Ovary (tissue), 3 donors: ENCODE data around the gene CAPN1.

Experiments used
- CTCF ChIP-seq, 3 donors: fragments of 450-650 bp in 2 of 3; fragments of 200-600 bp in 1 of 3; IDR thresholded peaks; one replicate each; pipeline versions ENCODE4 v1.5.1 to v1.8.0; 2016 to 2022; ENCODE audit warnings: antibody characterized with exemption in 3 of 3, mild to moderate bottlenecking in 1 of 3
- EP300 ChIP-seq: sonication (generic); formaldehyde crosslinking; IDR thresholded peaks from one replicate; pipeline ENCODE4 v1.6.1; 2017; ENCODE audit warnings: antibody characterized with exemption
- POLR2A ChIP-seq: fragments of 450-650 bp; IDR thresholded peaks from one replicate; pipeline ENCODE4 v1.6.1; 2017; ENCODE audit warnings: antibody characterized with exemption, mild to moderate bottlenecking, moderate library complexity
- donor health status: DM: no; HTN: no; CAD: no.

GRCh38 chr11:65151331-65151899 is 30.3 kb upstream of the CAPN1 start:
- TF ChIP-seq CTCF (IDR thresholded peaks at IDR 0.05) (no peak), POLR2A (no peak), EP300 (no peak)
